TTC549 (cell line): ENCODE data around the gene SULT1B1.
"Not testable (repeated sequence)": the region's sequence is repeated elsewhere in the genome, so short reads cannot be mapped to it uniquely, and the experiment has no call there.

ENCODE experiments used
- FAIRE-seq: peaks from 2 replicates; lab custom pipeline; 2012; peaks lifted over from hg19 to GRCh38; lab: Jason Lieb, UNC

SULT1B1 gene

DNA sequence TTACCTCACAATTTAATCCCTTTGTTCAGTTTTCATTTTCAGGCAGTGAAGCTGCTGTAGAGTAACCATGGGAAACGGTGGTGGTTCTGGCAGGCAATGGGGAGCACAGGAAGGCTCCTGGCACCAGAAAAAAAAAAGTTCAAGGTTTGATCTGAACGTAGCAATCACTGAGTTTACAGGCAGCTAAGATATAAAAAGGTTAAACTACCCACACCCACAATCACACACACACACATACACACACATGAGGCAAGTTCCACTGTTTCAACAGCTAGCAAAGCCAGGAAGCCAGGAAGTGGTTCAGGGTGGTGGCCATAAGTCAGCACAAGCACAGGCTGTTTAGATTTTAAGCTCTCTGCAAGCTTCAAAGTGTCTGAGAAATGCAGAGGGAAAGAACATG is at the start of gene SULT1B1:
TSS of gene SULT1B1 (minus strand) at position 166 of the 400 bp plus-strand sequence. CDS start 5,403 bp downstream, outside the sequence.
- no peak for FAIRE-seq

DNA sequence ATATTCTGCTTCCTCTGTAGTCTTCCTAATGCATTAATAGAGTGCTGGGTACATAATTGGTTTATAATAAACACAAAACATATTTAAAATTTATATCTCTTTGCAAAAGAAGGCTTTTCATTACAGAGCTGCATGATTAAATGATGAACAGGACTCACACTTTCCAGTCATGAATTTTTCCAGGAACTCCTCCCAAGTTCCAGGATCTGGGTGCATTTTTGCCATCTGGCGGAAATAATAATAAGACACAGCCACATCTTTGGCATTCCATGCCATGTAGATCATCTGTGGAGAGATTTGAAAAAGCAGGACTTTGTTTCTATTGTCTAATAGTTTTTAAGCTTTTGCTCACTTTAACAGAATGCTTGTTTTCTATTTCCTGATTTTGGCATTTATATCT is 40.2 kb upstream of the SULT1B1 start:
- FAIRE-seq: no peak

DNA sequence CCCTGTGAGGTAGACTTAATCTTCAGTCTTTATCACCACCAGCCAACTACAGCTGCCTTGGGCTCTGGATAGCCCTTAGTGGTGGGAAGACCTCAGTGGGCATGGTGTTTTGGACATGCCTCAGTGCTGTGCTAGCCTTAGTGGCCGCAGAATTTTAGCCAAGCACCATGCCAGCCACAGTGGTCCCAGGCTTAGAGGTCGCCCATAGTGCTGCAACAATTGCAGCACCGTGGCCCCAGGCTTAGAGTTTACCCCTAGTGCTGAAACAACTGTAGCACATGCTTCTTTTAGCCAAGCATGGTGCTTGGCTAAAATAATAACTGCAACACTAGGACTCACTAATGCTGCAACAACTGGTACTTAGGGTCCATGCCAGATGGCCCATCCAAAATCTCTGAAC is 38.9 kb upstream of the SULT1B1 start:
- FAIRE-seq: no peak

DNA sequence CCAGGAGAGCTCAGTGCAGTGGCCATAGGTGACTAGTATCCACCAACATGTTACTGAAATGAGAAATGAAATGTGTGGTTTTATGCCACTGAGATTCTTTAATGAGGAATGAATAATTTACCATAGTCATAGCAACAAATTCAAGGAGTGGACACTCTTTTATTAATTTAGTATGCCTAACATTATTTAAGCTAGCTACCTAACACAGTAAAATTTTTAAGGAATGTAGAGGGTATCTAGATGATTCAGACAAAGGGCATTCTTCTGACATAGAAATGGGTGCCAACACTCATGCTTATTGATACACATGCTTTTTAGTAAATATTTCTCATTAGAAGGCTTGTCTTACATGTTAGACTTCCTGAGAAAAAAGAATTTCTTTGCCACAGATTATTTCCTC is 33.3 kb upstream of the SULT1B1 start:
- no peak for FAIRE-seq

DNA sequence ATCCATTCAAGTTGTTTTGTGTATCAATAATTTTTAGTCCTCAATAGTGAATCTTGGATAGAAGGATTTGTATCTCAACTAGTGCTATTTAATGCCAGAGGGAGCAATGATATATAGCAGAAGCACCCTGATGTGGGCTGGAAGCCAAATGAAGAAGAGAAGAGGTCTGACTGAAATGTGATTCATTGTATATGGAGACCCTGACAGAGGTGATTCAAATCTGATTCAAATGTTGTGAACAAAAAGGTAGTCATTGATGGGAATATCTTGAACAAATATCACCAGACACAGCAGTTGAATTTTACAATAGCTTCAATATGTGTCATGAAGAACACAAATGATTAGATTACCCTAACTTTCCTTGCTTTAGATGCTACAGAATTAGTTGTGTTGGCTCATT is 27.5 kb upstream of the SULT1B1 start:
- no peak for FAIRE-seq

DNA sequence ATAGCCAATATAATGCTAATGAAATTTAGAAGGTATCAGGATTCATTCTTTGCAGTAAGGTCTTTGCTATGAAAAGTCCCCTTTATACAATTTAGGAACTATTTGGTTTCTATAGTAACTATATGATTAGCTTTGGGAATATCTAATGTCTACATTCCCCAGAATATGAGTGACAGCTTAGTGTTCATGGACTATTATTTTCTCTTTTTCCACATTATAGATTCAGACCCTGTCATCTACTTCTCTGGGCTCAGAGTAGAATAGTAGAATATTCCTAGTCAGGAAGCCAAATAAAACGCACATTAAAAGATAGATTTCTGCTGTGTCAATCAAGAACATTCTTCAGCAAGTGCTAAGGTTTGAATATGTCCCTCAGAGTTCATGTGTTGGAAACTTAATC is 26.1 kb upstream of the SULT1B1 start:
- no peak for FAIRE-seq

DNA sequence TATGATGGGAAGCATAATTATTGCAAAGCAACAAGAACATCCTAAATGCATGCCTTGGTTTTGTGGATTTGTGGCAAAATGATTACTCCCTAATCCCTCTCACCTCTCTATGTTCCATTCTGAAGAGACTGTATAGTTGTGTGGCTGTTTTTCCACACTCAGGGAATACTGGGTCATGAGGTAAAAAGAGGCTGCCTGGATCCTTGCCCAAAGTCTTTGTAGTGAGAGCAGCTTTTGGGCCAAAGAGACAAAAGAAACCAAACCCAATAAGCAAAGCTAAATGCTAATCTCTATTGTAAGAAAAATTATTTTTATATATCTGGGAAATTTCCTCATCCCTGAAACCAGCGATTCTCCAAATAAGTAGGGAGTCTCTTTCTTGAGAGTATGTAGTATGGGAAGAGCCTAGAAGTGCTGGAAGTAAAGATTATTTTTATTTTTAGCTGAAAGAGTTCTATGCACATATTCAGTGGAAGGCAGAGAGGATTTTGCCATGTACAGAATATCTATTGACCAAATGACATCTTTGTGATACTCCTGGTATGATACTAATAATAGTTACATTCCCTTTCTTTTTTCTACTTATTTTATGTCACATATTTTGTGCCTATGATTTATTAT is 24.9 kb upstream of the SULT1B1 start:
- FAIRE-seq: no peak

DNA sequence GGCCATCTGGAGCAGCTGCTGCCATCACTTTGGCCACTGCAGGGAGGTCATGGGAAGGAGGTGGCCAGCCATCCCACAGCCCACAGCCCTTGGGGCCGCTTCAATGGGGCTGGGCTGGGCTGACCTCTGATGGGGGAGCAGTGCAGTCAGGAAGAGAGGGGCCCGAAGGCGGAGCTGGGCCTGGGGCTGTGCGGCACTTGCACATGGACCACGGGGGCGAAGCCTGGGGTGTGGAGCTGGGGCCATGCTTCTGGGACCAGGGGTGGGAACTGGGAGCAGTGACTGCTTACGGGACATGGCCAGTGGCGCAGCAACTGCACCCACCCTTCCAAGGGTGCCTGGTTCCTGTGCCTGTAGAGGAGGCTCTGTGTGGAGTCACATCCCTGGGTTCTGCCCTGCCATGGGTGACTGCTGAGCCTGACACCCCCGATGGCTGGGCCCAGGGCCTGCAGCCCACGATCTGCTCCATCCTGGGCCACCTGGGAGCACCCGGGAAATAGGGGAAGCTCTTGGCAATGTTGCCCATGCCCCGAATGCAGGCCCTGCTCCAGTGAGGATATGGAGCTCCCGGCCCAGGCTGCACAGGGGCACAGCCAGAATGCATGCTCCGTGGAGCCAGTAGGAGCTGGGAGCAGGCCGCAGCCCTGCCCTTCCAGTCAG is 22.4 kb upstream of the SULT1B1 start:
- FAIRE-seq: no peak

DNA sequence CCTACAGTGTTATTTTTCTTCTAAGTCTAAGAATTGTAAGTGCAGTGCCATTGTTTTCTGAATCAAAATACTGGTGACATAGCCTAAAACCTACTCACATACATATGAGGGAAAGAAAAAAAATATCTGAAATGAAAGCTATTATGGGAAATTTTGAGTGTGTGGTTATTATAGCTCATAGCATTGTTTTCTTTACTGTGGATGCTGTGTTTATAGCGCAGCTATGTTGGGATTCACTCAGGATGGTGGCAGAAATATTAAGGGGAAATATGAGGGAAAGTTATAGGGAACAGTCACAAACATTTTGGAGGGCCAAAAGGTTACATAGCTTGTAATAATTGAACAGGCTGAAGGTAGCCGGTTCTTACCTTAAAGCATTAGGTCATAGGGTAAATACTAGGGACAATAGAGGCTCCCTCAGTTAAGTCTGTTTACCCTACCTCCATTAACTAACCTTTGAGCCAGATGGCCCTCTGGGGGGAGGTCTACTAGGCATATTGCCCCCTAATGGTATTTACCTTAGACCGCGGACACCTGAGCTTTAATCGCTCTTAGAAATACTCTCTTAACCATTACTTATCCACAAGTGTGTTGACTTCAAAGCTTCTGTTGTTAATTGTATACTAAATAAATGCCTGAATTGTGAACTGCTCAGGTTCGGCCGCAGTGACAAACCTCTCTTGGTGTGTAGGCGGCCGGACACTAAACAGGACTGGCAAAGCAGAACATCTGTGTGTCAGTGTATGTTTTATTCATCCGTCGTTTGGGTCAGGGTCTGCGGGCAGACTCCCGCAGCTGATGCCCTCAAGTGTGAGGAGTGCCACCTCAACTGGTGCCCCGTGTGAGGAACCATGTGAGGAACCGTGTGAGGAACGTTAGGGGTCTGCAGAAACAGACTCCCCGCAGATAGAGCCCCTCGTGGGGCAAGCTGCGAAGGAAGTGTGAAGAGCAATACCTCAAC is 21.3 kb upstream of the SULT1B1 start:
- FAIRE-seq: no peak

DNA sequence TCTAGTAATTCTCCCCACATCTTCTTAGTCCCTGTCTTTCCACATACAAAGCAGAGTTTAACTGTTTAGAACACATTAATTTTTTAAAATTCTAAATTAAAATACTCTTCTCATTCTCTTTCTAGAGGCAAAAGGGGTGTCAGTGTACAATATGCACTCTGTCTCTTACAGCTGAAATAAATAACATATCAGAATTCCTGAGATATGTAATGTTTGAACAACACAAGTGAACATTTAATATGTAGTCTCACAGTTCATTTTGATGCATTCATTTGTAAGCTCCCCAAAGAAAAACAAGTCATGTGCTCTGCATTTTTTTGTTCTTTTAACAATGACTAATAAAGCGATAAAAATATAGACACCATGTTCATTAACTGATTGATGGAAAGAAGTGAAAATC is 19.7 kb upstream of the SULT1B1 start:
- no peak for FAIRE-seq

DNA sequence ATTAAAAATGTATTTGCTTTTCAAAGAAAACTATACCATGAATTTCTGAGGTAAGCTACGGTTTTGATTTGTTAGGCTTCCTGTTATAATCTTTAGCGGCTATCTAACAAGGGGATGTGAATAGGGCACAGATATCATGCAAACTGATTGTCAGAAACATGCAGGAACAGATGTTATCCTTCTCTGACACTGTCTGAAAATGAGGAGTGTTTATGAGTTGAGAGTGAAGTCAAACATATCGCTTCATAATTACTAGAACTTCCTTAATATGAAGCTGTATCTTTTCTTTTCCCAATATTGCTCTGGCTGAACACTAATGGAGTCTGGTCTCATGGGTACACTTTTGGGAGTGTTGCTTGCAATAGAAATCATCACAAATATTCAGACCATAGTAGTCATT is 16.3 kb upstream of the SULT1B1 start:
- no peak for FAIRE-seq

DNA sequence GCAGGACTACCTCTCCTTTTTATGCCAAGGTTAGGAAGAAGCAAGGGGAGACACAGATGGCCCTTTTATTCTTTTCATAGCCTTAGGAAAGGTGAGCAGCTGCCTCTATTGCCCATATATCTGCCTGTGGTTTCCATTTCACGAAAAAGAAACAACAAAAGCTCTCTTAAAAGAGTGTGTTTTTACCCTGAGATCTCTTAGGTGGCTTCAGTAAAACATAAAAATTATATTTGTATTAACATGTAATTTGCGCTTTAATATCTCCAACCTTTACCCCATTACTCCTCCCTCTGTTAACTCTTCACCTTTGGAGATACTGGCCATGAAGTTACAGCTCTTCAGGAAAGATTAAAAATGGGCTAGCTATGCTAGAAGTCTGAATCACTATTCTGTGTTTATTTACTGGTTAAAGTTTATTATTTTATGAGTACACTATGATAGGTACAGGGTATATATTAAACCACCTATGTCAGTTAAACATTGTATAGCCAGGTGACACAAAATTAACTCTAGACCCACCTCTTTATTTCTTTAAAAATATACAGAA is 15.0 kb upstream of the SULT1B1 start:
- FAIRE-seq: no peak

DNA sequence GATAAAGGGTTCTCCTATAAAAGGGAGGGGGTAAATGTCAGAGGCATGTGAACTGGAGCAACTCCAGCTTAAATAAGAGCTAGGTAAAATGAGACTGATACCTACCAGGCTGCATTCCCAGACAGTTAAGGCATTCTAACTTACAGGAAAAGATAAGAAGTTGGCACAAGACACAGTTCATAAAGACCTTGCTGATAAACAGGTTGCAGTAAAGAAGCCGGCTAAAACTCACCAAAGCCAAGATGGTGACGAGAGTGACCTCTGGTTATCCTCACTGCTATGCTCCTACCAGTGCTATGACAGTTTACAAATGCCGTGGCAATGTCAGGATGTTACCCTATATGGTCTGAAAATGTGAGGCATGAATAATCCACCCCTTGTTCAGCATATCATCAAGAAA is 13.1 kb upstream of the SULT1B1 start:
- no peak for FAIRE-seq

DNA sequence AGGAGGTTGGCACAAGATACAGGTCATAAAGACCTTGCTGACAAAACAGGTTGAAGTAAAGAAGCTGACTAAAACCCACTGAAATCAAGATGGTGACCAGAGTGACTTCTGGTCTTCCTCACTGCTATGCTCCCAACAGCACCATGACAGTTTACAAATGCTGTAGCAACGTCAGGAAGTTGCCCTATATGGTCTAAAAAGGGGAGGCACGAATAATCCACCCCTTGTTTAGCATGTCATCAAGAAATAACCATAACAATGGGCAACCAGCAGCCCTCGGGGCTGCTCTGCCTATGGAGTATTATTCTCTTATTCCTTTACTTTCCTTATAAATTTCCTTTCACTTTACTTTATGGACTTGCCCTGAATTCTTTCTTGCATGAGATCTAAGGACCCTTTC is 8.1 kb upstream of the SULT1B1 start:
- FAIRE-seq: not testable (repeated sequence)

DNA sequence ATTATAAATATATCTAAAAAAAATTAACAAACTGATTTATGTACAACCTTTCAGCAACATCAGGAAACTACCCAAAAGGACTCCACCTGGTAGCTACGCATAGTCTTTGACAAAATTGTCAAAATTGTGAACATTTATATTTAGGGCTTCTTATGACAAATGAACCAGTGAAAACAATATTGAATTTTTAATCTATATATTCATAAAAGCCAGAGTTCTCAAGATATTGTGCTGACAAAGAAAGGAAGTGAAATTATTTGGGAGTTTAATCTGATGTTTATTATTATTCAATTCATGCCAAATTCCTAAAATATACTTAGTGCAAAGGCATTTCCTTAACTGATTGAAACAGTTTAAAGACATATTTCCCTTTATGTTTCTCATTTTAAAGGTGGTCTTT is 5.3 kb upstream of the SULT1B1 start:
- no peak for FAIRE-seq

DNA sequence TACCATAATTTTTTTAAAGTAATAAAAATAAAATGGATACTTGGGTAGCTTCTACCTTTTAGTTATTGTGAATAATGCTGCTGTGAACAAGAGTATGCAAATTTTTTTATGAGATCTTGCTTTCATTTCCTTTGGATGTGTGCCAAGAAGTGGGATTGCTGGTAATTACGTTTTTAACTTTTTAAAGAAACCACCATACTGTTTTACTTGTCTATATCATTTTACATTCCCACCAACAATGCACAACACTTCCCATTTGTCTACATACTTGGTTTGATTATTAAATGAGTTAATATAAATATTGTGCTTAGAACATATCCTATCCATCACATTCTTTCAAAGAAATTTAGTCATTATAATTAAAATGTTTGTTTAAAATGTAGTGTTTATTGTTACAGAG is 3.9 kb upstream of the SULT1B1 start:
- FAIRE-seq: no peak

DNA sequence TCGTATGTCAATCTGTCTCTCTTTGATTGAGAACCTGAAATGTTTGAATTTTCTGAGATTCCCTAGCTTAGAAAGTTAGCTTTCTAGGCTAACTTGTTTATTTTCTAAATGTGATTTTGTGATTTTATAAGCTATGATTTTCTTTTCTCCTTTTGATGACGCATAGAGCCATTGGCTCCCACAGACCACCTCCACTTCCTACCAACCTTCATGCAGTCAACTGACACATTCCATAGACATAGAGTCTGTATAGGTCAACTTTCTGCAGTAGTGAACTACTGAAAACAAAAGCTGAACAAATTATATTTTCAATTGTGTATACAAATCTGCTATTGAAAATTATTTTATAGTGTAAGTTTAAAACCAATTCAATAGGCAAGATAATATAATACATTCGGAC is 2.8 kb upstream of the SULT1B1 start:
- FAIRE-seq: no peak

DNA sequence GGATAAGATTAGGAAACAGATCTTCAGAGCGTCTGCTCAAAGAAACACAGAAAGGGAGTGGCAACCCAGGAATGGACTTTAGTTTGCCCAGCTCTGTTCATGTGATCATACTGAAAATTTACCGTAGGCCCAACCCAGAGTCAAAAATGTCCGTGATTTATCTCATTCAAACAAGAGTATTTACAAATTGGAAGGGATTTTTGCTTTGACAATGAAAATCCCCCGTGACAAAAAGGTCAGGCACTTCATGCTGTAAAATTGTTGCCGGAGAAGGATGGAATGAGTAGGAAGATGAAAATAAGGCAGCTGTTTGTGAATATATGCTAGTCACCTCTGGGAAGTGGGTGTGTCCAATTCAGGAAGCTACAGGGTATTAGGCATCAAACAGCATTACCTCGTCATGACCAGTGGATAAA is 1.2 kb downstream of the SULT1B1 start:
- no peak for FAIRE-seq

DNA sequence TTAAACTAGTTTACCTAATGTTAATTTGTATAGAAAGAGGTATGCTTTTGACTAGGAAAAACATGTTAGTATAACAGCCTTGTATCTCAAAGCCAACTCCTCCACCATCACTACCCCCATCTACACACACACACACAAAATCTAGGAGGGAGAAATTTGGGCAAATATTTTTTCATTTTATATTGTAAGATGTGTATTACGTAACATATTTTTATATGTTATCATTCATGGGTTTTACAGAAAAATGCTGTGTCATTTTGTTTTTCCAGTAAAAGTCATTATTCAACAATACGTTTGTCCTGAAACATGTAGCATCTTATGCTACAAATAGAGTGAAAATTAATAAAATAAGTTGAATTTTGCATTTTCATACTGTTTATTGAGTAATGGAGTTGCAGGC is 3.0 kb downstream of the SULT1B1 start:
- FAIRE-seq: no peak

DNA sequence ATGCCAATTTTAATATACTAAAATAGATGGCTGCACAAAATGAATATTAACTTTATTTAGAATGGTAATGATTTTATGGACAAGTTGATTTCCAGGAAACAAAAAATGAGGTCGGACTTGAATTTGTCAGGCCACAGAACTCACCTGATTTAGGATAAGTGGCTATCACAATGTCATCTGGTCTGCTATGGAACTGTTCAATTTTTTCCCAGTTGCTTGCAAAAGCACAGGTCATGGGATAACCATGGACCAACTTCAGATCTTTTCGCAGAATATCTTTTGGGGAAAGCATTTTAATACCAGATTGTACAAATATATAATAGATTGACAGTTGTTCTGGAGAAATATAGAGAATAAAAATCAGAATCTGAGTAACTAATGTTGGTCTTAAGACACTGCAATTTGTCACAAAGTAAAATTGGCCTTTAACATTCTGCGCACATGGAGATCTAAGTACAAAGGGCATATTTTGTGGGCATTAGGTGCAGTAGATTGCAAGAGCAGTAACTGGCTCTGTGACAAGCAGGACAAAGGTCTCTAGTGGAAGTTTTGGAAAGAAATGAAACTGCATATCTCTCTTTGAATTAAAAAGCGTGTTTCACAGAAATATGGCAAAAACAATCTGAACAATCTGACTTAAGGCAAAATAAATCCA is 5.4 kb downstream of the SULT1B1 start:
- no peak for FAIRE-seq

DNA sequence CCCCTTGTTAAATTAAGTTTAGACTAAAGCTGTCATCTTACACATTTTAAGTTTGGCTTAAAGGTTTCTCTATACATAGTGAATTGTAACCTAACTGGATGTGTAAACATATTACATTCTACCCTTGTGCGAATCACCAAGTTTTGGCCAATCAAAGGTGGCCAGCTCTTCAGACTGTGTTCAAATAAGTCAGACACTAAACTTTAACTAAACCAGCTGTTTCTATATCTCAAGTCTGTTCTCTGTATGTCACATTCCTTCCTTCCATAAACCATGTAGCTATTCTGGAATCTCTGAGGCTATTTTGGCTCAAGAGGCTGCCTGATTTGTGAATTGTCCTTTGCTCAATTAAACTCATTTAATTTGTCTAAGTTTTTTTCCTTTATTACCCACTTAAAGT is 6.7 kb downstream of the SULT1B1 start:
- no peak for FAIRE-seq

DNA sequence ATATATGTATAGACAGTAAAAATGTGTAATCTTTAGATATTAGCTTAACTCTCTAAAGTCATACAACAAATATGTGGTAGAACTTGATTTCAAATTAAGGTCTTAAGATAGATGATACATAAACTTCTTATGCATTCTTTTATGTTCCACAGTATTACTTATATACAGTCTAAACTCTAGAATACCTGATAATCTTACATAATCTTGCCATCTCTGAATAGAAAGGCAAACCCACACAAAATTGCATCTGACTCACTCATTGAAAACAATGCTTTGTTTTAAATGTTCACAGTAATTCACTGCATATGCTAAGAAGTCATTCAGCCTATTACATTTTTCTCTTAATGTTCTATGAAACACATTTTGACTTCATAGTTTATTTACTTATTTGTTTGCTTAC is 10.1 kb downstream of the SULT1B1 start:
- FAIRE-seq: no peak
